ENCODE measurements around the gene GZF1. TPM values are rescaled to one million over a fixed set of nuclear protein-coding genes. Genes with fewer than 3 reads are reported as not detected.
A peak's percentile ranks its signal among the peaks of the same experiment; 100 is the strongest.

Gene GZF1
- total RNA-seq, 1 donor from 2014 or later: 14.8 TPM

GRCh38 chr20:23336476-23336875 lies 25.5 kb upstream of the GZF1 start:
- DNase-seq (no peak), ATAC-seq (no peak)
- Histone ChIP-seq H3K27ac (no peak overlapping the region), H3K9me3 (no peaks in the 10 kb centered on the region), H3K4me3 (no peak overlapping the region), H3K27me3 (ENCODE audit: low read depth) (peaks cover 3% of the 10 kb centered on the region), H3K4me1 (peaks cover 7% of the 10 kb centered on the region), H3K36me3 (no peaks in the 10 kb centered on the region)
- TF ChIP-seq, protein P1, sequence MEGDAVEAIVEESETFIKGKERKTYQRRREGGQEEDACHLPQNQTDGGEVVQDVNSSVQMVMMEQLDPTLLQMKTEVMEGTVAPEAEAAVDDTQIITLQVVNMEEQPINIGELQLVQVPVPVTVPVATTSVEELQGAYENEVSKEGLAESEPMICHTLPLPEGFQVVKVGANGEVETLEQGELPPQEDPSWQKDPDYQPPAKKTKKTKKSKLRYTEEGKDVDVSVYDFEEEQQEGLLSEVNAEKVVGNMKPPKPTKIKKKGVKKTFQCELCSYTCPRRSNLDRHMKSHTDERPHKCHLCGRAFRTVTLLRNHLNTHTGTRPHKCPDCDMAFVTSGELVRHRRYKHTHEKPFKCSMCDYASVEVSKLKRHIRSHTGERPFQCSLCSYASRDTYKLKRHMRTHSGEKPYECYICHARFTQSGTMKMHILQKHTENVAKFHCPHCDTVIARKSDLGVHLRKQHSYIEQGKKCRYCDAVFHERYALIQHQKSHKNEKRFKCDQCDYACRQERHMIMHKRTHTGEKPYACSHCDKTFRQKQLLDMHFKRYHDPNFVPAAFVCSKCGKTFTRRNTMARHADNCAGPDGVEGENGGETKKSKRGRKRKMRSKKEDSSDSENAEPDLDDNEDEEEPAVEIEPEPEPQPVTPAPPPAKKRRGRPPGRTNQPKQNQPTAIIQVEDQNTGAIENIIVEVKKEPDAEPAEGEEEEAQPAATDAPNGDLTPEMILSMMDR (IDR thresholded peaks at IDR 0.05): no peak
- intact Hi-C loops (cut with DNase I): no loop called here

- Histone ChIP-seq H3K4me3 (no peak overlapping the region), H3K36me3 (no peaks in the 10 kb centered on the region), H3K9me3 (no peaks in the 10 kb centered on the region), H3K27me3 (ENCODE audit: low read depth) (peaks cover 3% of the 10 kb centered on the region), H3K4me1 (peaks cover 7% of the 10 kb centered on the region), H3K27ac (no peak overlapping the region)
- DNase-seq: no peak
- TF ChIP-seq, protein P1 (IDR thresholded peaks at IDR 0.05): no peak
- intact Hi-C loops (cut with DNase I): no loop called here
- no peak for ATAC-seq
Observed at GRCh38 chr20:23337312-23337711, 24.7 kb upstream of the GZF1 start.

DNA sequence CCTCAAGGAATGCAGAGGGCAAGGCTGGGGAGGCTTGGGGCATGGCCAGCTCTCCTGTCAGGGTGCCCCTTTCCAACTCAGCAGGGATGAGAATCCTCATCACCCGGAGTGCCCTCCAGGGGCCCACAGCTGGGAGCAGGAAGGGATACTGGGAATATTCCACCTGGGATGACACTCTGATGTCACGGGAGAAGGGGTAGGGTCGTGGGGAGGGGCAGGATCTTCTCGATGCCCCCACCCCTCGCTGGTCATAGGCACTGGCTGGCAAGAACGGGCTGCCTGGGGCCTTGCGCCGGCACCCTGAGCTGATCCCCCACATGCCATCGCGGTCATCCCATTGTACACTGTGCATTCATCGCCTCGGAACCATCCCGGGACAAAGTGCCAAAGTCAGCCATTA lies 22.0 kb upstream of the GZF1 start:
- intact Hi-C loops (cut with DNase I): no loop called here
- TF ChIP-seq, protein P1 (IDR thresholded peaks at IDR 0.05): no peak

DNA sequence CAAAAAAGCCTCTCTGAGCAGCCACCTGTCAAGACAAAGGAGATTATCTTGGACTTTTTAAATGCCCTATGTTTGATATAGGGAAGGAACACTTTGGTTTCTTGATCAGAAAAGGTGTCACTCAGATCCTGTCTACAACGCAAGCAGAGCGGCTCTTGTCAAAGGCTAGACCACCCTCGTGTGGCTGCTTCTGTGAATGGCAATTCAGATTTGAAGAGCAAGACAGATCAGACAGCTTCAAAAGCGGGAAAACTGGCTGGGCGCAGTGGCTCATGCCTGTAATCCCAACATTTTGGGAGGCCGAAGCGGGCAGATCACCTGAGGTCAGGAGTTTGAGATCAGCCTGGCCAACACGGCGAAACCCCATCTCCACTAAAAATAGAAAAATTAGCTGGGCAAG lies 21.5 kb upstream of the GZF1 start:
- ATAC-seq (peak; percentile 63 to 87), DNase-seq (no peak)
- H3K9me3 ChIP-seq: no peaks in the 10 kb centered on the region
- H3K27ac ChIP-seq: no peak overlapping the region
- TF ChIP-seq, protein P1 (IDR thresholded peaks at IDR 0.05): peak; percentile 77
- intact Hi-C loops (cut with DNase I): no loop called here
- H3K36me3 ChIP-seq: no peaks in the 10 kb centered on the region
- H3K4me1 ChIP-seq: peaks cover 7% of the 10 kb centered on the region
- H3K27me3 ChIP-seq (ENCODE audit: low read depth): peaks cover 3% of the 10 kb centered on the region
- no peak overlapping the region for H3K4me3 ChIP-seq

More for the DNA sequence above, 22.0 kb upstream of the GZF1 start:
- ATAC-seq: no peak
- H3K27me3 ChIP-seq (ENCODE audit: low read depth): peaks cover 3% of the 10 kb centered on the region
- DNase-seq: no peak
- no peaks in the 10 kb centered on the region for H3K9me3 ChIP-seq
- H3K4me3 ChIP-seq: no peak overlapping the region
- H3K27ac ChIP-seq: no peak overlapping the region
- H3K4me1 ChIP-seq: peaks cover 7% of the 10 kb centered on the region
- H3K36me3 ChIP-seq: no peaks in the 10 kb centered on the region

DNA sequence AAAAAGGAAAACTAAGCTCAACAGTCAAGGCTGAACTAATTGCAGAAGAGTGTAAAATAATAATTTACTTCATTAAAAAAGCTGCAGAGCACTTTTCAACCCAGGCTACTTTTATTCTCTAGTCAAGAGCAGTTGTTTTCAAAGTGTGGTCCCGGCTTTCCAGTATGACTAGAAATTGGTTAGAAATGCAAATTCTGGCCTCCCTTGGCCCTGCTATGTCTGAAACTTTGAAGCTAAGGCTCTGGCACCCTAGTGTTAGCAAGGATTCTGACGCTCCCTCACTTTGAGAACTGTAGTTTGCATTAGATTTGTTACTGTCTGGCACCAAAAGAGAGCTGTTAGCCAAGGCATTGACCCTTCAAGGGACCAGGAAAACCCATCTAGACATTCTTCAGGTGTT lies 20.9 kb upstream of the GZF1 start:
- intact Hi-C loops (cut with DNase I): no loop called here
- Histone ChIP-seq H3K27me3 (ENCODE audit: low read depth) (peaks cover 3% of the 10 kb centered on the region), H3K4me3 (no peak overlapping the region), H3K27ac (no peak overlapping the region), H3K9me3 (no peaks in the 10 kb centered on the region), H3K4me1 (peaks cover 7% of the 10 kb centered on the region), H3K36me3 (no peaks in the 10 kb centered on the region)
- TF ChIP-seq, protein P1 (IDR thresholded peaks at IDR 0.05): no peak
- DNase-seq (no peak), ATAC-seq (no peak)

DNA sequence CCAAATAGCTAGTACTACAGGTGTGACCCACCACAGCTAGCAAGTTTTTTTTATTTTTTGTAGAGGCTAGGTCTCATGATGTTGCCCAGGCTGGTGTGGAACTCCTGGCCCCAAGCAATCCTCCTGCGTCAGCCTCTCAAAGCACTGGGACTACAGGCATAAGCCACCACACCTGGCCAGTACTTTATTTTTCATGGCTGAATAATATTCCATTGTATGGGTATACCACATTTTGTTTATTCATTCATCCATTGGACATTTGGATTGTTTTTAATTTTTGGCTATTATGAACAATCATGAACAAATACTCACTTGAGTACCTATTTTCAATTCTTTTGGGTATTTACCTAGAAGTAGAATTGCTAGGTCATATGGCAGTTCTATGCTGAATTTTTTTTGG lies 18.4 kb upstream of the GZF1 start:
- H3K27me3 ChIP-seq (ENCODE audit: low read depth): peaks cover 3% of the 10 kb centered on the region
- H3K4me3 ChIP-seq: no peak overlapping the region
- H3K9me3 ChIP-seq: no peaks in the 10 kb centered on the region
- intact Hi-C loops (cut with DNase I): no loop called here
- no peak overlapping the region for H3K27ac ChIP-seq
- TF ChIP-seq, protein P1 (IDR thresholded peaks at IDR 0.05): no peak
- ATAC-seq: no peak
- peaks cover 8% of the 10 kb centered on the region for H3K4me1 ChIP-seq
- no peaks in the 10 kb centered on the region for H3K36me3 ChIP-seq
- no peak for DNase-seq

Measured in lower lobe of right lung (tissue), 2 donors.